Superior temporal gyrus (tissue), 1 donor: ENCODE results near the gene DOLPP1.
A peak's percentile ranks its signal among the peaks of the same experiment; 100 is the strongest.
"Not testable (repeated sequence)": the region's sequence is repeated elsewhere in the genome, so short reads cannot be mapped to it uniquely, and the experiment has no call there.

Experiments used
- DNase-seq: peaks from one replicate; pipeline ENCODE4 v3.0.0-alpha.2; 2016; ENCODE audit errors: extremely low spot score

Gene DOLPP1, protein sequence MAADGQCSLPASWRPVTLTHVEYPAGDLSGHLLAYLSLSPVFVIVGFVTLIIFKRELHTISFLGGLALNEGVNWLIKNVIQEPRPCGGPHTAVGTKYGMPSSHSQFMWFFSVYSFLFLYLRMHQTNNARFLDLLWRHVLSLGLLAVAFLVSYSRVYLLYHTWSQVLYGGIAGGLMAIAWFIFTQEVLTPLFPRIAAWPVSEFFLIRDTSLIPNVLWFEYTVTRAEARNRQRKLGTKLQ

DNA sequence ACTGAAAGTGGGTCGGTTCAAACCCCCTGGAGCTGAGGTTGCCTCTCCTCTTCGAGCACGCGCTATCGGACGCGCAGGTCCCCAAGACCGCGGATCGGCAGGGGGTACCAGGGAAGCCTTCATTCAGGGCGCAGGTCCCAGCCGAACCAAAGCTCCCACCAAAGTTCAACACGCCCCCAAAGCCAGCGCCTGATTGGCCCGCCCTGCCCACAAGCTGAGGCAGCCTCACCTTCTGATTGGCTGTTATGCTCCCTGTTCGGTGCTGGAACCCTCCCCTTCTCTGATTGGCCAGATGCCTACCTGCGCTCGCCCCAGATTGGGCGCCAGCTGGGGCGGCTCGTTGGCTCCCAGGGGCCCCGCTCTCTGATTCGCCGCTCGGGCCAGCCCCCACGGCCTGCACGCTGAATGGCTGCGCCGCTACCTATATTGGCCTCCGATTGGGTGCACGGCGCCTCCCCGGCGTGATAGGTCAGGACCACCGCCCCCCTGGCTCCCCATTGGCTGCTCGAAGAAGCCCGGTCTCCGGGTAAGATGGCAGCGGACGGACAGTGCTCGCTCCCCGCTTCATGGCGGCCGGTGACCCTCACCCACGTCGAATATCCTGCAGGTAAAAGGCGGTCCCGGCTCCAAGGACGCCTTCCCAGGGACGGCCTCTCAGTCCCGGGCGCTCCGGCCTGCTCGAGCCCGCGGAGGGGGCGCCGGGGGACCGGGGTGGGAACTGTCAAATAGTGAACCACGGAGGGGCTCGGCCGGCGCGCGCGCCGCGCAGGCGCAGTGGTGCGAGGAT lies at the start of gene DOLPP1:
TSS of gene DOLPP1 (plus strand) at position 511 of the 787 bp plus-strand sequence. CDS start at position 532, 21 bp downstream.
- peak; percentile 99 for DNase-seq

GRCh38 chr9:129031514-129031913 lies 49.4 kb upstream of the DOLPP1 start:
- no peak for DNase-seq

- no peak for DNase-seq
These were observed 48.3 kb upstream of the DOLPP1 start for GRCh38 chr9:129032541-129033159.

GRCh38 chr9:129033216-129033615 lies 47.7 kb upstream of the DOLPP1 start:
- DNase-seq: no peak

DNA sequence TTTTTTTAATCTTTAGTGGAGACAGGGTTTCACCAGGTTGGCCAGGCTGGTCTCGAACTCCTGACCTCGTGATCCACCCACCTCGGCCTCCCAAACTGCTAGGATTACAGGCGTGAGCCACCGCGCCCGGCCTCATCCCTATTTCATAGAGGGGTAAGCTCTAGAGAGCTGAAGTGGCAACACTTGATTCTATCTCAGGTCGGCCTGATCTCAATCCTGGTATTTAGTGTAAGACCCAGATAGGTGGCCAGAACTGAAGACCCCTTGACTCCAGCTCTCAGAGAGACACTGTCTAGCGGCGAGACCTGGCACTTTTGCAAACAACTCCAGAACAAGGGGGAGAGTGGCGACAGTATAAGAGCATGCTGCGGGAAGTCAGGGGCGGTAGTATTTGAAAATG lies 45.1 kb upstream of the DOLPP1 start:
- not testable (repeated sequence) for DNase-seq

GRCh38 chr9:129036241-129036922 lies 44.5 kb upstream of the DOLPP1 start, which contains the start of gene MIGA2:
TSS of gene MIGA2 (plus strand) at chr9:129036626. CDS start at chr9:129040595, 3,969 bp downstream.
- peak; percentile 99 for DNase-seq

DNA sequence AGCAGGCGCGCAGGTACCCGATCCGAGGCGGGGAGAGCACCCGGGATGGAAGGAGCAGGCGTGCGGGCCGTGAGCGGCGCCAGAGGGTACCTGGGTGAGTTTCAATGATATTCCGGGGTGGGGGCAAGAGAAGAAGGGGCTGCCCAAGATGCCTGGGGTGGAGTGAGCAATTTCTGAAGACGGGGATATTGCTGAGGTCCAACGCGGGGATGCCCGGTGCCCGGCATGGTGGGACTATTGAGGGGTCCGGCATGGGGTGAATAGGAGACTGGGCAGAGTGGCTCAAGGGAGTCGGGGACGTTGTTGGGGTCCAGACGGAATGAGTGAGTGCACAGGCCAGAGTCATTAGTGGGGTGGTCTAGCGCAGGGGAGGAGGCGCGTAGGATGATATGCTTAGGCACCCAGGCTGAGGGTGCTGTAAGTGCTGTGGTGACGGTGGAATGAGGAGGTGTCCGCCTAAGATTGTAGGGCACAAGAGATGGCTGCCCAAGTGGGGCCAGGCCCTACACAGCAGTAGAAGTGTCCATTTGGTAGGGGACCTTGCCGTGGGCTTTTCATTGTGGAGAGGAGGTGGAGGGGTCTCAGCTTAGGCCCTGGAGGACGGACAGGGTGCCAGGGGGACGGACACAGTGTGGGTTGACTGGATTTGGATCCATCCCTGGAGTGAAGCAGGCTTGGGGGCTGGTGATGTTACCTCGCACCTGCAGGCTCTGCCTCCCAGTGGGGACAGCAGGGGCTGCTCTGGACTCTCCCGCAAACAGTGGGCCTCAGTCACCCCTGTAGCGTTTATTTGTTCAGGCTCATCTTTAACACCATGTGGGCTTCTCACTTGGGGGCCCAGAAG lies 43.8 kb upstream of the DOLPP1 start:
- no peak for DNase-seq

DNA sequence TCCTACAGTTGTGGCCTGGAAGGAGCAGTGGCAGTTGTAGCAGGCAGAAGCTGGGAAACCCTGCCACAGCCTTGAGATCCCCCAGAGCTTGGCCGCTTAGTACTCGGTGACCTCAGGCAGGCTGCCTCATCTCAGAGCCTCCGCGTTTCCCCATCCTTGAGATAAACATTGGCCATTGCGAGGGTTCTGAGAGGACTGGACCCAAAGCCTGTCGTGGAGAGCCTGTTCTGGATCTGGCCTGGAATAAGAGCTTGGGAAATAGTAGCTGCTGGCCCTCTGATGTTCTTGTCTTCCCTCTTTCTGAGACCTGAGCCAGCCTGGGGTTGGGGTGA lies 43.2 kb upstream of the DOLPP1 start:
- no peak for DNase-seq

DNA sequence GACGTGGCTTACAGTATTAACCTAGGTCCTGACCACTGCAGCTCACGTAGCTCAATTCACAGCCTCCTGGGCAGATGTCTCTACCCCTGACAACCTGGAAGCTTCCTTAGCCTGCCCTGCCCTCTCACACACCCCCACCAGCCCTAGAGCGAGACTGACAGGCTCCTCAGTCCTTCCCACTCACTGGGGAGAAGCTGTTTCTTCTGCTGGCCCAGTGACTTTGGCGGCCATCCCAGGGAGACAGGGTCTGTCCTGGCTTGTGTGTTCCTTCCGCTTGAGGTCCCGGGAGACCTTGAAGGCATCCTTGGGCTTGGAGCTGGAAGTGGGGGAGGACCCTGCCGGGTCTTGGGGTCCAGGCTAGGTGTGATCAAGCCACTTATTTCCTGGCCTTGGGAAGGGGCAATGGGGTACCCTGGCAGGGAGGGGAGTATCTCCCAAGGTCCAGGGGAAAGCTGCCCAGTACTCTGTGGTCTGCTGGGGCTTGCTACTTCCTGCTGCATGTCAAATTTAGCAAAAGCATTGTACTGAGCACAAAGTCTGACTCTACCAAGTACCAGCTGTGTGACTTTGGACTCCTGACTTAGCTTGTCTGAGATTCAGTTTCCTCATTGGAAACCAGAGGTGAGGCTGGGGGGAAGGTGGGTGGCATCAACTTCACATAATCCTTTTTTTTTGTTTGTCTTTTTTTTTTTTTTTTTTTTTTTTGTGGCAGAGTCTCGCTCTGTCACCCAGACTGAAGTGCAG lies 42.6 kb upstream of the DOLPP1 start:
- DNase-seq: no peak

DNA sequence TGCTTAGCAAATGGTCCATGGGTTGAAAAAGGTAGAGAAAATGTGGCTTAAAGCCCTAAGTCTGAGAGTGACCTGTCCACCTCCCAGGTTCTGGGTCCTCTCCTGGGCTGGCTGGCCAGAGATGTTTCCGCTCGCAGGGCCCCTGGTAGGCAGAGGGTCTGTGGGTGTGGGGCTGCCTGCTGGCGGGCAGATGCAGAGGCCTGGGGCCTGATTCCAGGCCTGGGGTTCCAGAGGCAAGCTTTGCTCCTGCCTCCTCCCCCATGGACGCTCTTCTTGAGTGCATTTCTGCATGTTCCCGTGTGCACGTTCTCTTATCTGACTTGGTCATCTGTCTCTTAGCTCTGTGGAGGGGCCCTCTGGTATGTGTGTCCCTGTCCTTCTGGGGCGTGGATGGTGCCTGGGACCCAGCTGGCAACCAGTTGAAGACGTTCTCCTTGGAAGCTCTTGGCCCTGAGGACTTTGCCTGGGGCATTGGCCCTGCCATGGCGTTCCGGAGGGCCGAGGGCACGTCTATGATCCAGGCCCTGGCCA lies 40.7 kb upstream of the DOLPP1 start:
- DNase-seq: no peak

- DNase-seq: no peak
These were observed 38.9 kb upstream of the DOLPP1 start for GRCh38 chr9:129042016-129042415.

DNA sequence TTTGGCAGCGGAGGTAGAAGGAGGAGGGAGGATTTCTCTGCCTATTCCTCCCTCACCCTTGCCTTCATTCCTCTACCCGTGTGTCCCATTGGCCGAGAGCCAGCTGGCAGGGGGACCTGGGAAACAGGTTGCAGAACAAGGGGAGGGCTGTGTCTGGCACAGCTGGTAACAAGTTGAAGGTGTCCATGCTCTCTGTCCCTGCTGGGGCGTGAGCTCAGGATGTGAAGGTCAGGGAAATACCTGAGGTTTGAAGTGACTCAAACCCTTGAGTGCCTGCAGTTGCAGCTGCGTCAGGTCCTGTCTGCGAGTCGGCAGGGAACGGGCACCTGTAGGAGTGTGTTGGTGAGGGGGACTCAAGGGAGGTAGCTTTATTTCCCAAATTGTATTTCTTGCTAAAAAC lies 28.3 kb upstream of the DOLPP1 start:
- DNase-seq: no peak

DNA sequence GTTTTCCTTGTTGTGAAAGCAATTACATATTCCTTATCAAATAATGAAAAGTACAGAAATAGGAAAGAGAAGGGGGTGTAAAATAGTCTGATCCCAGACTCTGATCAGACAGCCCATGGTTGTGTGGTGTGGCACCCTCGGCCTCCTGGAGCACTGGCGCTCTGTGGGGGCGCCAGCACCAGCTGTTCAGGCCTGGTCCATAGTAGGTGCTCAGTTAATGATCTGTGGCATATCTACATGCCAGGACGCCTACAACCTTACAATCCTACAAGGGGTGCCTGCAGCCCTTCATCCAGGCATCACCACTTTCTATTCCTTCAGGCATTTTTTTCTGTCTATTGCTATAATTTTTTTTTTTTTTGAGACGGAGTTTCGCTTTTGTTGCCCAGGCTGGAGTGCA lies 27.9 kb upstream of the DOLPP1 start:
- no peak for DNase-seq

- no peak for DNase-seq
These were observed 26.6 kb upstream of the DOLPP1 start for GRCh38 chr9:129054163-129054851.

- DNase-seq: no peak
These were observed 21.7 kb upstream of the DOLPP1 start for GRCh38 chr9:129058965-129059795.

DNA sequence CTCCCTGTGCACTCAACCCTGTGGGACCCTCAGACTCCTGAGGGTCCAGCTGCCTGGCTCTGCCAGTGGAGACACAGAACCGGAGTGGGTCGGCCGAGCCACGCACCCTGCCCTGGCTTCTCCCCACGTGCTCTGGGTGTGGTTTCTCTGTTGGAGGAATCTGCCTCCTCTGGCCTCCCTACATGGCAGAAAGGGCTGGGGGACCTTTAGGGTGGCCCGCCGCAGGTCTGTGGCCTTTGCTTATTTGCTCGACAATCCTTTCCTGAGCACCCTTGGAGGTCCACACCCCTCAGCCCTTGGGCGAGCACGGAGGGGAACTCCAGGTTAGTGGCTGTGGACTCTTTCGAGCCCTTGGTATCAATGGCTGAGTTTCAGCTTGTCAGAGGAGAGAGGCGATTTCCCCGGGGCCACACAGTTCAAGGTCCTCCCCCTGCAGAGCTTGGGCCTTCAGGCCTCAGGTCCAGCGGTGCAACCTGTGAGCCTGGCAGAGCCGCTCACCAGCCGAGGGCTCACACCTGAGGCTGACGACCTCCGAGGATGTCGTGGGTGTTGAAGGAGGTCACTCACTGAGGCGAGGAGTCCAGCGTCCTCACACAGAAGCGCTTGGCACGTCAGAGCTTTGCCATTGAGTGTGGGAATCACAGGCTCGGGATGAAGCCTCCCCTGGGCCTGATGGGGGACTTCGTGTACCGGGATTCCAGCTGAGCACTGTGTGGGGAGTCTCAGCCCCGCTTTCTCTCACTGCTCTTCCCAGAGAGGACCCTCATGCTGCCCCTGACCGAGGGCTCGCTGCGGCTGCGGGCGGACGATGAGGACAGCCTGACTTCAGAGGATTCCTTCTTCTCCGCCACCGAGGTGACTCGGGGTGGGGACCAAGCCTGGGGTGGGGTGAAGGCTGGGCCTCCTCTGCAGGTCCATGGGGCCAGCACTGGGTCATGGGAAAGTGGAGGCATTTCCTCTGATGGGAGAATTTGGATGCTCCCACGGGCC lies 20.8 kb upstream of the DOLPP1 start:
- no peak for DNase-seq

DNA sequence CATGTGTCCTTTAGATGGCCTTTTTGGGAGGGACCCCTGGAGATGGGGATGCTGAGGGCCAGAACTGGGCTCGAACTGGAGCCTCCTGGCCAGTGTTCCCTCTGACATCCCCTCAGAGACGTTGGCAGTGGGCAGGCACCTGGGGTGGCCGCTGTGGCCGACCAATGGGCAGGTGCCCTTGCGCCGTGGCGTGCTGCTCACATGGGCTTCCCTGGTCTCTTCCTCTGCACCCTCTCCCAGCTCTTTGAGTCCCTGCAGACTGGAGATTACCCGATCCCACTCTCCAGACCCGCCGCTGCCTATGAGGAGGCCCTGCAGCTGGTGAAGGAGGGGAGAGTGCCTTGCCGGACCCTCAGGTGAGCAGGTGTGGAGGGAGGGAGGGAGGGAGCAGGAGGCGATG lies 19.9 kb upstream of the DOLPP1 start:
- no peak for DNase-seq

DNA sequence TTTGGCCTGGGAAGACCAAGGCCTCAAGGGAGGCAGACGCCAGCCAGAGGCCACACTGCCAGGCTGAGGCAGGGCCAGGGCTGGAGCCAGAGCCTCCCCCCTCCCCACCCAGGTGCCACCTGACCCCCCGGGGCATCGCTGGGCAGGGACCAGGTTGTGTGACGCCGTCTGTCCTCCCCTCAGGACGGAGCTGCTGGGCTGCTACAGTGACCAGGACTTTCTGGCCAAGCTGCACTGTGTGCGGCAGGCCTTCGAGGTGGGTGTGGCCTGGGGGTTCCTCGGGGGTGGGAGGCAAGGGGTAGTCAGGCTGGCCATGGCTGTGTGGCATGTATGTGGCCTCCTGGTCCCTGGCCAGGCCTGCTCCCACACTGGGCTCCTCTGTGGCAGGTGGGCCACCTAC lies 17.9 kb upstream of the DOLPP1 start:
- no peak for DNase-seq
